NCI-H1436 treated with DMSO at 0.1 percent for 48 hours (cell line): ENCODE measurements around the gene CSTPP1.
"Not testable (repeated sequence)": the region's sequence is repeated elsewhere in the genome, so short reads cannot be mapped to it uniquely, and the experiment has no call there.

Source experiments
- DNase-seq: peaks from one replicate; lab custom pipeline; 2025; lab: John Stamatoyannopoulos, UW

Gene CSTPP1

DNA sequence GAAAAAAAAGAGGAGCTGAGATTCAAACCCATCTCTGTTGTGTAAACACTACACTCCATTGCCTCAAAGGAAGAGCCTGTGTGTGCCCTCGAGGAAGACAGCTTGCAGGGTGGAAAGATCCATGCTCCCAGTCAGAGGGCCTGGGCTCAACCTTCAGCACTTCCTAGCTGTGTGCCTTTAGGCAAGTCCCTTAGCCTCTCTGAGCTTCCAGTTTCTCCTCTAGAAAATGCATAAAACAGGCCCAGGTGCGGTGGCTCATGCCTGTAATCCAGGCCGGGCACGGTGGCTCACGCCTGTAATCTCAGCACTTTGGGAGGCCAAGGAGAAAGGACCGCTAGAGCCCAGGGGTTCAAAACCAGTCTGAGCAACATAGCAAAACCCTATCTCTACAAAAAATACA, 244.7 kb downstream of the CSTPP1 start:
- no peak for DNase-seq

DNA sequence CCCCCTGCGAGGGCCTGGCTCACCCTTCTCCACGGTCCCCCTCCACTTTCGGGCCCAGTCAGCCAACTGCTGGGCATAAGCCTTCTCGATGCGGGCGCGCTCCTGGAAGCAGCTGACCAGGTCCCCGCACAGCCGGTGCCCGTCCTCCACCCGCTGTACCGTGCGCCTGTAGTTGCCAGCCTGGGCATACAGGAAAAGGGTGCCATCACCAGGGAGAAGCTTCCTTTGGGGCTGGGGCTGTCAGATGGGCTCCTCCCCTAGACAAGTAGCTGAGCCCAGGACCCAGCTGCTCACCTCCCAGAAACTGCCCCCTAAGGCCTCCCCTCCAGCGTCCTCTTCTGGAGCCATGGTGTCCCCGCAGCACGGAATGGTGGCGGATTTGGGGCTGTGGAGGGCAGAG, 245.8 kb downstream of the CSTPP1 start:
- no peak for DNase-seq

DNA sequence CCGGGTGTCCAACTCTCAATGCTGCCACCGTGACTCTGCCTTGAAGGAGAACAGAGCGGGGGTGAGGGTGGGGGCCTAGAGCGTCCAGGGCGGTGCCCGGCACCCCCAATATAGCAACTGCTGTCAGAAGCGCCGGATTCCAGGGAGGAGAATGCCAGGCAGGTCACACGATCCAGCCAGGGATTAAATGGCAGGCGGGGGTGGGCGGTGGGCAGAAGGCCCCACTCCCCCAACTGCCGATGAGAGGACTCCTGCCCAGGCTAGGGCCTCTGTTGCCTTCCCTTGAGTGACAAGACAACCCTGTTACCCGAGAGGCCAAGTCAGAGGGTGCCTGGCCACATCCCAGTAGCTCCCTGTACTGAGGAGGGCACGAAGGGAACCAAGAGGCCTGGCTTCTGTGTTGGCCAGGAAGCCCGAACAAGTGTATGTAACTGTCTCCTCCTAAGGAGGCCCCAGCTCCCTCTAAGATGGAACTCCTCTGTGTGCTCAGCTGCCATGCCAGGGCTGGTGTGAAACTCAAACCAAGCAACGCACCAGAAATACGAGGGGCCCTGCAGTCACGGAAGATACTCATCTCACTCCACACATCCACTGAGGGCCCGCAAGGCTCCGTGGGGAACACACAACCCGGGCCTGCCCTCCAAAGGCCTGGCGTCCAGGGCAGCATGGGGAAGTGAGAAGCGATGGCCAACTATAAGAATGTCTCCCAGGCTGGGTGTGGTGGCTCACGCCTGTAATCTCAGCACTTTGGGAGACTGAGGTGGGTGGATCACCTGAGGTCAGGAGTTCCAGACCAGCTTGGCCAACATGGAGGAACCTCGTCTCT, 246.7 kb downstream of the CSTPP1 start:
- no peak for DNase-seq

DNA sequence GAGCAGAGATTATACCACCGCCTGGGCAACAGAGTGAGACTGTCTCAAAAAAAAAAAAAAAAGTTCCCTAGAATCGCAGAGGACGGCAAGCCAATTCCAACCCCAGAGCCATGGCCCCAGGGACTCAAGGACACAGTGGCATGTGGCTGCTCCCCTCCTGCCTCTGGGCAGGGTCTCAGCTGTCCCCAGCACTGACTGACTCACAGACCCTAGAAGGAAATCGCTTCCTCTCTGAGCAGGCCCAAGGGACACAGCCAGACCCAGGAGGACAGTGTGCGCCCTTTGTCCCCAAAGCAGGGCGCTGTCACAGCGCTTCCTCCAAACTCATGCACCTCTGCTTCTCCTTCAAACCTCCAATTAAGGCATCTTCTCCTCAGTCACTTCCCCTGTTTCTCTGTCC, 247.4 kb downstream of the CSTPP1 start:
- DNase-seq = no peak

DNA sequence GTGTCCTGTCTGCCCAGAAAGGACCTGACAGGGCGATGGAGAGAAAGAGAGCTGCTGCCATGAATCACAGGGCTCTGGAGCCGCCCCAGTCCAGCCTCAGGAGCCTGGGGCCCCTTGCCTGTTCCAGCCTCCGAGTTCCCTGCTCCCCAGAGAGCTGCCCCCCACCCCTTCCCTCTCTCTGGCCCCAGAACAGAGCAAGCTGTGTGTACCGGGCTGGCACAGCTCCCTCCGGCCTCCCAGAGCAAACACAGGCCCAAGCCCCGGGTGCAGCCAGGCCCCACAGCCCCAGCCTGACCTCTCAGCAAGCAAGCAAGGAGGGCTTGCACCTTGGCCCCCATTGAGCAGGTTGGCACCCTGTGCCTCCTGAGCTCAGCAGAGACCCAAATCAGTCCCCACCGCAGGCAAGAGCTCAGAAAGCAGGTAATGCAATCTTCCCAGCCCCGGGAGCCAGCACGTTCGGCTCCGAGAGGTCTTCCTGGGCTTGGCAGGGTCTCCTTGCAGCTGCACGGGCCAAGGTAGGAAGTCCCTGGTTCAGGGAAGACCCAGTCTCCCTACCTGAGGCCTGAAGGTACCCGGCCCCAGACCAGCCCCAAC, 248.2 kb downstream of the CSTPP1 start:
- DNase-seq = no peak

DNA sequence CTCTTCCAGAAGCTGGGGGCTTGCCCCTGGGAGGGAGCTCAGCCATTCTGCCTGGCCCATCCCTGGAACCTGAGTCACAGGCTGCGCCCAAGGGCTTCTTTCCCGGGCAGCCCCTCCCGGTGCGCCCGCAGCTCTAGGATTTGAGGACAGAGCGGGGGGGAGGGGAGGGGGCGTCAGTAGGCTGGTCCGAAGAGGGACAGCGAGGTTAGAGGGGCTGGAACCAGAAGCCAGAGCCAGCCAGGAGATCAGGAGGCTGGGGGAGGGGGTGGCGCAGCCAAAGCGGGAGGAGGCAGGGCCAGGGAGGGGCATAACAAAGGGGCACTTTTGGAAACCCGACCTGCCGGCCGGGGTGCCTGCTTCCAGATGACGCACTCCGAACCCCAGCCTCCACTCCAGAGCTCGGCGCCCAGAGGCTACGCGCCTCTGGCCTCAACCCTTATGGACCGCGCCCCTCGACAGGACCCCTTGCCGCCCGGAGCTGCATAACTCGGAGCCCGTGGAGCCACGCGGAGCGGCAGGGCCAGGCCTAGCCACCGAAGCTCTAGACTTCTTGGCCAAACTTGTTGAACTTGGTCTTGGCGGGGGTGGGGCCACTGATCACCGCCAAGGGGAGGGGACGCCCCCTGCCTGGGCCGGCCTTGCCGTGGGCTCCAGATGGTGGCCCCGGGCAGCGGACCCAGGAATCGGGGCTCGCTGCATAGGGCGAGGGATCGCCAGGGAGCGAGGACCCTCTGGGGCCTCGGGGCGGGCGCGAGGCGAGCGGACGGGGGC, 248.9 kb downstream of the CSTPP1 start:
- DNase-seq = no peak

DNA sequence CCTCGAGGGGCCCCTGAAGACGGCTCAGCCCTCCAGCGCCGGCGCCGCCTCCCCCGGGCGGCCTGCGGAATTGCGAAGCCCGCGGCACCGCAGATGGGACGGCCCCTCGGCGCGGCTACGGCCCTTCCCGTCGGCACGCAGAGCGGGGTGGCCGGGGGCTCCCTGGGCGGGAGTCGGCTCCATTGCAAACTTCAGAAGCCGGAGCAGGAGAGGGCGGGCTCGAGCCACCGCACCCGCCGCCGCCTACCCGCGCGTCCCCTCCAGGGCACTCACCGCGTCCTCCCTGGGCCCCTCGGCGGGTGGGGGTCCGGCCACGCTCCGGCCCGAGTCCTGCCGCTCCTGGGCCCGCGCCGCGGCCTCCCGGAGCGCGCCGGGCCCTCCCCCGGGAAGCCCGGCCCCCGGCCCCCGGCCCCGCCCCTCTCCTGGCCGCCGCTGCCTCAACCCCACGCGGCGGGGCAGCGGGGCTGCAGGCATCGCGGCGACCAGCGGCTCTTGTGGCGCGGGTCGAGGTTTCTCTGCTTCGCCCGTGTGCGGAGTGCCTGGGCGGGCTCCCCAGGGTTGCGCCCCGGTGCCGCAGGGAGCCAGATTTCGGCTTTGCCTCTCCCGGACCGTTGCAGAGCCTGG, 249.6 kb downstream of the CSTPP1 start, which contains the start of gene PACSIN3:
Gene PACSIN3, minus strand, starts transcription at position 359 of the 624 bp plus-strand sequence. CDS start 3,707 bp downstream, outside the sequence.
- no peak for DNase-seq

DNA sequence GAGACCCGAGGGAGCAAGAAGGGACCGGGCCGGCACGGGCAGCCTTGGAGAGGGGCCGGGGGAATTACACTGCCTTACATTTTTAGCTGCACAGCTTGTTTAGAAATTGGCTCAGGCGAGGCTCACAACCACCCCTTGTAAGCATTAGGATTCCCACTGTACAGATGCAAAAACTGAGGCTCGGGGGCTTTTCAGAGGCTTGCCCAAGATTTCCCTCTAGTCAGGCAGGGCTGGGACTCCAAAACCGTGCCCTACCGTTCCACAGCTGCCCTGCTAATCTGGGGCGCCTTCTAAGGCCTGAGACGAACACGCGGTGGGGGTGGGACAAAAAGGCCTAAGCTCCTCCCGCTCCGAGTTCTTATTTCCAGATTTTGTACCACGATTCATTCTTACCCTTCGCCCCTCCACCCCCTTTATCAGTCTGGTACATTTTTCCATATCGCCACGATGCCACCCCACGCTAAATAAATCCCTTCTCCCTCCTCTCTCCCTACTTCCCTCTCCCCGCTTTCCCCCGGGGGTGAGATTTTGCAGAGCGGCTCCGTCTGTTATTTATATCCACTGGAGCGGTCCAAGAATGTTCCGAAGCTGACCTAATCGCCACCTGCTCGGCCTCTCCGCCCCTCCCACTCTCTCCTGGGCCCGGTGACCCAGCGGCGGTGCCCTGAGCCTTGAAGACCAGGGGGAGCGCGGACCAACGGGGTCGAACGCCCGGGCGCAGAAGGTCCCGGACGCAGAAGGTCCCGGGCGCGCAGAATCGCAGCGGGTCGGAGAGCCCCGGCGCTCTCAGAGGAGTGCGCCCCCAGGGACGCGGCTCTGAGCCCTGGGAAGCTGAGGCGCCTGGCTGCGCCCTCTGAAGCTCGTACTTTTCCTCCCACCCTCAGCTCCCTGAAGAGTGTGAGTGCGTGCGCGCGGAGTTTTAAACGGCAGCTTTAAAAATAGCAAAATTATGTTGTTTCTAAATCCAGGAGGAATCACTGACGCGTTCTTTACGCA, 250.4 kb downstream of the CSTPP1 start:
- no peak for DNase-seq

DNA sequence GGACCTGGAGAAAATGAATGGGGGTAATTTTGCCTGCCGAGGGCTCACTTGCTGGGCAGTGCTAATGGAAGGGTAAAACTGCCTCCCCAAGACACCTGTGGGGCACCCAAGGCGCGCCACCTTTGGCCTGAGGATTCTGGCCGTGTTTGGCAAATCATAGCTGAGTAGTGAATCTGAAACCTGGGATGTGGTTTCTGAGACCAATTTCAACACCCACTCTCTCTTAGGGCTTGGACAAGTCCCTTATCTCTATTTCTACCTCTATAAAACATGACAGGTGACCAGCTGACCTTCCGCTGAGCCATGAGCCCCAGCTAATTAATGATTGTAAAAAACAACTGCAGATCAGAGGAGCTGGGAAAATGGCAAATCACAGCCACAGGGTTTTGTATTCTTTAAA, 251.2 kb downstream of the CSTPP1 start:
- DNase-seq = no peak

DNA sequence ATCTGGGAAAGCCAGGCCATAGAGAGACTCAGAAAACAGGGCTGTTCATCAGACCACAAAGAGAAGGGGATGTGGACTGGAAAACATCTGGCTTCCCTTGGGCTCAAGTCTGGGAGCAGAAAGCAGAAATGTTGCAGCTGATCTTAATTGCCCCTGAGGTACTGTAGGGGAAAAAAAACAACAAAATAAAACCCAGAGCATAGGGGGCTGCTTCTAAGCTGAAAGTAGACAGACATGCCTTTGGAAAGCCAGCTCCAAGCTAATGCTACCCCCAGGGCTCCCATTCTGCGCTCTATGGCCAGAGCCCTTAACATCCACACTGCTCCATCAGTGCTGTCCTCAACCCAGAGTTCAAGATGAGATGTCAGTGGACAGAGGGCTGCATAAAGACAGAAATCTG, 251.7 kb downstream of the CSTPP1 start:
- DNase-seq = no peak

DNA sequence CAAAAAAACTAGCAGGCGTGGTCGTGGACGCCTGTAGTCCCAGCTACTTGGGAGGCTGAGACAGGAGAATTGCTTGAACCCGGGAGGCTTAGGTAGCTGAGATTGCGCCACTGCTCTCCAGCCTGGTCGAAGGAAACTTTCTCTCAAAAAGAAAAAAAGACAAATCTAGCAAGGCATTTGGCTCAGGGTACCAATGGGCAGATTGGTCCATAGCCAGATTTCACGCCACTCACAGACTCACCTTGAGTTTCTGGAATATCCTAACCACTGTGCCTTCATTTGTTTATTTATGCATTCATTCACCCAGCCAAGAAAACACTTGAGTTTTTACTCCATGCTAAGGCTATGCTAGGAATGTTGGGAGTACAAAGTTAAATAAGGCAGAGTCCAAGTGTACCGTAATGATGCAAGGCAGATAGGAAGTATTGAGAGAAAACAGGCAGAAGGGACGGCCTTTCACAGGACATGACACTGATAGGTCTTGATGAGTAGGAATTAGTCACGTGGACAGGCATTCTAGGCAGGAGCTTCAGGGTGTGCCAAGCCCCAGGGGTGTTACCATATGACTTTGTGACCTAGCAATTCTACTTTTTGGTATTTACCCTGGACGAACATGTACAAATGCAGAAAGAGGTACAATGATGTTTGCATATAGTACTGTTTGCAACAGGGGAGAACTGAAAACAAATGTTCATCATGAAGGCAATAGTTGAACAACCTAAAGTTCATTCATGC, 252.7 kb downstream of the CSTPP1 start:
- no peak for DNase-seq

DNA sequence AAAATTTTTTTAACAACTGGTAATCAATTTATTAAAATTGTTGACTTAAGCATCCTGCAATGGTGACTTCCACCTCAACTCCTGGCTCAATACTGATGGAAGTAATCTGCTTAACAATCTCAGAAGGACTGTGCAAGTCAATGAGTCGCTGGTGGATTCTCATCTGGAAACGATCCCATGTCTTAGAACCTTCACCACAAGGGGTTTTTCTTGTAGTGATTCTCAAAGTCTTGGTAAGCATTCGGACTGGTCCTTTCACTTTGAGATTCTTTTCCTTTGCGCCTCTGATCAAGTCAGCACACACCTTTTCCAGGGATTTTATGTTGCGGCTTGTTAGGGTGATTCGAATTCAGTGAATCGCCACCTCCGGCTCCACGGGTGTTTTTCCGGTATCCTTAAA, 254.6 kb downstream of the CSTPP1 start:
- DNase-seq = not testable (repeated sequence)

DNA sequence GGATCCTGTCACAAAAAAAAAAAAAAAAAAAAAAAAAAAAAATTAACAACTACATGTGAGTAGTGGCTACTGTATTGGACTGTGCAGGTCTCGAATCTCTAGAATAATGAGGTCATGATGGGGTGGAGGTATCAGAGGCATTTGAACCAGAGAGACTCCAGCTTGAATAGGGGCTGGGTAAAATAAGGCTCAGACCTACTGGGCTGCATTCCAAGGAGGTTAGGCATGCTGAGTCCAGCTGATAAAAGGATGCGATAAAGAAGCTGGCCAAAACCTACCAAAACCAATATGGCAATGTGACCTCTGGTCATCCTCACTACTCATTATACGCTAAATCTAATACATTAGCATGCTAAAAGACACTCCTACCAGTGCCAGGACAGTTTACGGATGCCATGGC, 255.6 kb downstream of the CSTPP1 start:
- DNase-seq = no peak

DNA sequence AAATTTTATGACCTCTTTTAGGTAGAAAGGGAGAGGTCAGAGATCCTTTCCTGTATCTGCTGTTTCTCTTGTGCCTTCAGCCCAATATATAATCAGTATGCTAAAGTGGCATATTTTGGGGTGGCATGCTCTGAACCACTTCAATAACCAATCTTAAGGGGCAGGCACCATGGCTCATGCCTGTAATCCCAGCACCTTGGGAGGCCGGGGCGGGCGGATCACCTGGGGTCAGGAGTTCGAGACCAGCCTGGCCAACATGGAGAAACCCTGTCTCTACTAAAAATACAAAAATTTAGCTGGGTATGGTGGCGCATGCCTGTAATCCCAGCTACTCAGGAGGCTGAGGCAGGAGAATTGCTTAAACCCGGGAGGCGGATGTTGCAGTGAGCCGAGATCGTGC, 261.6 kb downstream of the CSTPP1 start:
- not testable (repeated sequence) for DNase-seq

DNA sequence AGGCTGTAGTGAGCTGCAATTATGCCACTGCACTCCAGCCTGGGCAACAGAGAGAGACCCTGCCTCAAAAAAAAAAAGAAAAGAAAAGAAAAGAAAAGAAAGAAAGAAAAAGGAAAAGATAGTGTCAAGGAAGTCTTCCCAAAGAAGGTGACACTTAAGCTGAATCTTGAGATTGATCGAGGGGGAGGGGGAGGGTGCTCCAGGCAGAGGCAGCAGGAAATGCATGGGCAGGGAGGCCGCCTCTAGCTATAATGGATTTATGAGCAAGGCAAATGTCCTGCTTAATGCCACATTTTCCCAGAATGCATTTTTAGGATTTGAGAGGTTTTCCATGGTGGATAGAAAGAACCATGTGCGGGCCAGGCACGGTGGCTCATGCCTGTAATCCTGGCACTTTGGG, 264.5 kb downstream of the CSTPP1 start:
- no peak for DNase-seq

DNA sequence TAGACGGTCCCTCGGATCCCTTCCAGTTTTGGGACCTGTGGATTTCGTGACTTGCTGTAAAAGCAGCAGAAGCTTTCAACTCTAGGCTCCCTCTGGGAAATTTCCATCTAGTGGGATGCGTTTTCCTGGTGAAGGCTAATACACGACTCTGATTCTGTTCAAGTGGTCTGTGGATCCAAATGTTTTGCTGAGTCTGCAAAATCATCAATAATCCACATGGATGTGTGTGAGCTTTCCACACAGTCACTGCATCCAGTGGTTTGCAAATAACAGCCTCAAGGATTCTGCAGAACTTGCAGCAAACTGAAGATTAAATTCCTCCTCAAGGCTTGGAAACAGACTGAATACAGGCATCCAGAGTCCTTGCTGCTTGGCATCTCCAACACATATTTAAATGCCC, 266.0 kb downstream of the CSTPP1 start:
- DNase-seq = no peak

DNA sequence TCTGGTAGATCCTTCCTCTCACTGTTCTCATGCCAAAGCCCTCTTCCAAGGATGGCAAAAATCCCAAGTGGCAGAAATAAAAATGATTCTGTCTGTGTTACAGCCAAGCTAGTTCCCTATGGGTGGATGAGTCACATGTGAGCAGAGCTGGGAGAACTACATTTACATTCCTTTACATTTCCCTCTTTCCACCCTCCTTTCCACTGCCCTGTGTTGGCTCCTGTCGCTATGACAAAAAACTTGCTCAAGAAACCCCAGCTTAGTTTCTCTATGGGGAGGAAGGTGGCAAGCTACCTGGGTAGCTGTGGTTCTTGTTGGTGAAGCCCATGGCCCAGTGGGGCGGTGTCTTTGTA, 268.1 kb downstream of the CSTPP1 start:
- DNase-seq = no peak

DNA sequence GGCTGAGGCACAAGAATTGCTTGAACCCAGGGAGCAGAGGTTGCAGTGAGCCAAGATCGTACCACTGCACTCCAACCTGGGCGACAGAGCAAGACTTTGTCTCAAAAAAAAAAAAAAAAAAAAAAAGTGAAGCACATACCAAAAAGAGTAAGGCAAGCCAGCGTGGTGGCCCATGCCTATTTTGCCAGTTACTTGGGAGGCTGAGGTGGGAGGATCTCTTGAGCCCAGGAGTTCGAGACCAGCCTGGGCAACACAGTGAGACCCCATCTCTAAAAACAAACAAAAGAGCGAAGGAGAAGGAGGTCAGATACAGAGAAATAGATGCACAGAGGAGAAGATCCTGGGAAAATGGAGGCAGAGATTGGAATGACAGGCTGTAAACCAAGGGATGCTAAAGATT, 270.0 kb downstream of the CSTPP1 start:
- not testable (repeated sequence) for DNase-seq

DNA sequence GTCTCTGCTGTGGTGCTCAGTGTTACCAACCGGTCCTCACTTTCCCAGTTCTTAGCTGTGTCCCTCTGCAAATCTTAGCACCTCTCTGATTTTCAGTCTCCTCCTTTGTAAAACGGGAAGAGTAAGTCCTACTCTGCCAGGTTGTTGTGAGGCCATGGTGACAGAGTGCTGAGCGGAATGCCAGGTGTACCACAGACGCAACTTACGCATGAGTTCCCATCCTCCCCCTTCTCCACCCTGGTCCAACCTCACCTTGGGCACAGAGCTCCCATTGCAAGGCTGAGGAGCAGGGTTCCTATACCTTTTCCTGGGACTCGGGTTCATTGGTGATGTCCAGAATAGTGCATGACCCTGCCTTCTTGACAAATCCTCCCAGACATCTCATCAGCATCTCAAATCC, 270.9 kb downstream of the CSTPP1 start:
- DNase-seq = no peak

DNA sequence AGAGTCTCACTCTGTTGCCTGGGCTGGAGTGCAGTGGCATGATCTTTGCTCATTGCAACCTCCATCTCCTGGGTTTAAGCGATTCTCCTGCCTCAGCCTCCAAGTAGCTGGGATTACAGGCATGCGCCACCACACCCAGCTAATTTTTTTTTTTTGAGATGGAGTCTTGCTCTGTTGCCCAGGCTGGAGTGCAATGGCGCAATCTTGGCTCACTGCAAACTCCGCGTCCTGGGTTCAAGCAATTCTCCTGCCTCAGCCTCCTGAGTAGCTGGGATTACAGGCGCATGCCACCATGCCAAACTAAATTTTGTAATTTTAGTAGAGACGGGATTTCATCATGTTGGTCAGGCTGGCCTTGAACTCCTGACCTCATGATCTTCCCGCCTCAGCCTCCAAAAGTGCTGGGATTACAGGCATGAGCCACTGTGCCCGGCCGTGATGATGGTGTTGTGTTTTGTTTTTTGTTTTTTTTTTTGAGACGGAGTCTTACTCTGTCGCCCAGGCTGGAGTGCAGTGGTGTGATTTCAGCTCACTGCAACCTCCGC, 271.5 kb downstream of the CSTPP1 start:
- DNase-seq = not testable (repeated sequence)
